ENCODE results near the gene PCDHGA7. TPM values are rescaled to one million over a fixed set of nuclear protein-coding genes. Genes with fewer than 3 reads are reported as not detected.
"Not testable (repeated sequence)": the region's sequence is repeated elsewhere in the genome, so short reads cannot be mapped to it uniquely, and the experiment has no call there.

Gene PCDHGA7
- polyA plus RNA-seq, 1 experiment = 3.6 TPM

GRCh38 chr5:141412854-141413539, 30.5 kb downstream of the PCDHGA7 start, which contains the start of gene PCDHGA10:
Gene PCDHGA10, plus strand, starts transcription at chr5:141412987. Its CDS starts 189 bp downstream, at chr5:141413176.
- Histone ChIP-seq H3K27me3 (ENCODE audit: control insufficient read depth, insufficient read depth, low read length) (no peaks in the 10 kb centered on the region), H3K36me3 (ENCODE audit: control insufficient read depth, insufficient read depth, low read length) (no peaks in the 10 kb centered on the region), H3K4me3 (ENCODE audit: low read depth, low read length) (peak within 1 kb of the TSS; percentile 33)
- peak; percentile 67 for TF ChIP-seq CTCF (IDR thresholded peaks at IDR 0.05; ENCODE audit: insufficient read depth, low read depth, low read length)
- ChIA-PET POLR2A (no interaction called here), CTCF (interaction anchor here (0.6 to 4.3 kb wide), 29 partner anchors 8 to 190 kb away, joined by 3 to 73 read pairs (median 4); partner anchors contain the start of genes PCDHB14, PCDHGA1, PCDHGA11 and PCDHGA2)
- DNase-seq (ENCODE audit: low read depth) = no peak

DNA sequence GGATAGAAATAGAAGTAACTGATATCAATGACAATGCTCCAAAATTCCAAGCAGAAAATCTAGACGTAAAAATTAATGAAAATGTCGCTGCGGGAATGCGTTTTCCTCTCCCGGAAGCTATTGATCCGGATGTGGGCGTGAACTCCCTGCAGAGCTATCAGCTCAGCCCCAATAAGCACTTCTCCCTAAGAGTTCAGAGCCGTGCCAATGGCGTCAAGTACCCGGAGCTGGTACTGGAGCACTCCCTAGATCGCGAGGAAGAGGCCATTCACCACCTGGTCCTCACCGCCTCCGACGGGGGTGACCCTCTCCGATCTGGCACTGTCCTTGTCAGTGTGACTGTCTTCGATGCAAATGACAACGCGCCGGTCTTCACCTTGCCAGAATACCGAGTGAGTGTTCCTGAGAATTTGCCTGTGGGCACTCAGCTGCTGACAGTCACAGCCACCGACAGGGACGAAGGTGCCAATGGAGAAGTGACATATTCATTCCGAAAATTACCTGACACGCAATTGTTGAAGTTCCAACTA, 31.1 kb downstream of the PCDHGA7 start:
- DNase-seq (ENCODE audit: low read depth) = no peak
- POLR2A ChIA-PET = no interaction called here
- H3K4me3 ChIP-seq (ENCODE audit: low read depth, low read length) = peak overlapping the region; percentile 33
- no peak for TF ChIP-seq CTCF (IDR thresholded peaks at IDR 0.05; ENCODE audit: insufficient read depth, low read depth, low read length)
- H3K36me3 ChIP-seq (ENCODE audit: control insufficient read depth, insufficient read depth, low read length) = no peaks in the 10 kb centered on the region
- CTCF ChIA-PET = interaction anchor here (0.6 to 4.3 kb wide), 25 partner anchors 7 to 157 kb away, joined by 3 to 73 read pairs (median 5); partner anchors contain the start of genes PCDHGA1, PCDHGA11, PCDHGA2 and PCDHGA4
- no peaks in the 10 kb centered on the region for H3K27me3 ChIP-seq (ENCODE audit: control insufficient read depth, insufficient read depth, low read length)

GRCh38 chr5:141414548-141415274, 32.2 kb downstream of the PCDHGA7 start:
- not testable (repeated sequence) for H3K4me3 ChIP-seq (ENCODE audit: low read depth, low read length); DNase-seq (ENCODE audit: low read depth); H3K36me3 ChIP-seq (ENCODE audit: control insufficient read depth, insufficient read depth, low read length); H3K27me3 ChIP-seq (ENCODE audit: control insufficient read depth, insufficient read depth, low read length)
- ChIA-PET CTCF (interaction anchor here (1.6 to 4.3 kb wide), 8 partner anchors 14 to 149 kb away, joined by 4 to 73 read pairs (median 16); partner anchors contain the start of genes PCDHGA2, PCDHGA8 and PCDHGB3), POLR2A (interaction anchor here (0.5 kb wide), 1 partner anchor 16 kb away, joined by 4 read pairs; the partner anchor contains the start of gene PCDHGA12)

DNA sequence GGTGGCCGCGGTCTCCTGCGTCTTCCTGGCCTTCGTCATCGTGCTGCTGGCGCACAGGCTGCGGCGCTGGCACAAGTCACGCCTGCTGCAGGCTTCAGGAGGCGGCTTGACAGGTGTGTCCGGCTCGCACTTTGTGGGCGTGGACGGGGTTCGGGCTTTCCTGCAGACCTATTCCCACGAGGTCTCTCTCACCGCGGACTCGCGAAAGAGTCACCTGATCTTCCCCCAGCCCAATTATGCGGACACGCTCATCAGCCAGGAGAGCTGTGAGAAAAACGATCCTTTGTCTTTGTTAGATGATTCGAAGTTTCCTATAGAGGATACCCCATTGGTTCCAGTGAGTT, 32.7 kb downstream of the PCDHGA7 start:
- H3K36me3 ChIP-seq (ENCODE audit: control insufficient read depth, insufficient read depth, low read length); H3K4me3 ChIP-seq (ENCODE audit: low read depth, low read length); DNase-seq (ENCODE audit: low read depth); H3K27me3 ChIP-seq (ENCODE audit: control insufficient read depth, insufficient read depth, low read length); POLR2A ChIA-PET: not testable (repeated sequence)
- CTCF ChIA-PET = interaction anchor here (1.6 to 7.6 kb wide), 4 partner anchors 15 to 149 kb away, joined by 4 to 112 read pairs (median 32); no protein-coding TSS in a partner anchor

- POLR2A ChIA-PET = not testable (repeated sequence)
- CTCF ChIA-PET = interaction anchor here (0.6 to 7.6 kb wide), 42 partner anchors 9 to 235 kb away, joined by 3 to 112 read pairs (median 4); partner anchors contain the start of genes PCDHB14, PCDHGA1, PCDHGA12 and PCDHGA5
These were observed 35.1 kb downstream of the PCDHGA7 start, which contains the start of gene PCDHGB7 for GRCh38 chr5:141417494-141418172. Gene PCDHGB7, plus strand, starts transcription at chr5:141417677. Its CDS starts 183 bp downstream, at chr5:141417860.

More at GRCh38 chr5:141417494-141418172, 35.1 kb downstream of the PCDHGA7 start, which contains the start of gene PCDHGB7:
- peak; percentile 81 for TF ChIP-seq CTCF (IDR thresholded peaks at IDR 0.05; ENCODE audit: insufficient read depth, low read depth, low read length)
- H3K27me3 ChIP-seq (ENCODE audit: control insufficient read depth, insufficient read depth, low read length); H3K36me3 ChIP-seq (ENCODE audit: control insufficient read depth, insufficient read depth, low read length); DNase-seq (ENCODE audit: low read depth): not testable (repeated sequence)
- peak within 1 kb of the TSS; percentile 47 for H3K4me3 ChIP-seq (ENCODE audit: low read depth, low read length)
